ENCODE data around the gene KRTAP10-12.

DNA sequence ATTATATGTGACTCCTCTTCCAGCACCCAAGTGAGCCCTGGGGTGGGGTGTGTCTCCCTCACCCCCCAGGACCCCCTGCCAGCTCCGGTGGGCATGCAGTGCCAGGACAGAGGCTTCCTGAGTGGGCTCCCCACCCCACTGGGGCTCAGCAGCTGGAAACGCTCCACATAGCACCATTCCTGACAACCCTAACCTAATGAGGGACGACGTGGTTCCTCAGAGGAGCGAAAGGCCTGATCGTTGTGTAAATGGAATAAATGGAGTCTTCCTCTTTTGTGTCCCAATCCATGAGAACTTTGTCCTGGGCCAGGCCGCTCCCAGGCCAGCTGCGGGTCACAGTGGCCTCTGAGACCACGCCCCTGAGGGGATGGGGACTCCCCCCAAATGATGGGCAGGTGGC lies 16.2 kb downstream of the KRTAP10-12 start:
- no peak for TF ChIP-seq POLR2A (IDR thresholded peaks at IDR 0.05)
- TF ChIP-seq, protein P1, sequence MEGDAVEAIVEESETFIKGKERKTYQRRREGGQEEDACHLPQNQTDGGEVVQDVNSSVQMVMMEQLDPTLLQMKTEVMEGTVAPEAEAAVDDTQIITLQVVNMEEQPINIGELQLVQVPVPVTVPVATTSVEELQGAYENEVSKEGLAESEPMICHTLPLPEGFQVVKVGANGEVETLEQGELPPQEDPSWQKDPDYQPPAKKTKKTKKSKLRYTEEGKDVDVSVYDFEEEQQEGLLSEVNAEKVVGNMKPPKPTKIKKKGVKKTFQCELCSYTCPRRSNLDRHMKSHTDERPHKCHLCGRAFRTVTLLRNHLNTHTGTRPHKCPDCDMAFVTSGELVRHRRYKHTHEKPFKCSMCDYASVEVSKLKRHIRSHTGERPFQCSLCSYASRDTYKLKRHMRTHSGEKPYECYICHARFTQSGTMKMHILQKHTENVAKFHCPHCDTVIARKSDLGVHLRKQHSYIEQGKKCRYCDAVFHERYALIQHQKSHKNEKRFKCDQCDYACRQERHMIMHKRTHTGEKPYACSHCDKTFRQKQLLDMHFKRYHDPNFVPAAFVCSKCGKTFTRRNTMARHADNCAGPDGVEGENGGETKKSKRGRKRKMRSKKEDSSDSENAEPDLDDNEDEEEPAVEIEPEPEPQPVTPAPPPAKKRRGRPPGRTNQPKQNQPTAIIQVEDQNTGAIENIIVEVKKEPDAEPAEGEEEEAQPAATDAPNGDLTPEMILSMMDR (IDR thresholded peaks at IDR 0.05): no peak
